IMR-90 (cell line): ENCODE results near the gene CD27.

ENCODE experiments used
- BHLHE40 ChIP-seq: fragments of 150-350 bp; IDR thresholded peaks from 2 replicates; pipeline ENCODE4 v1.6.1; 2016; ENCODE audit warnings: mild to moderate bottlenecking, low read depth, low read length
- CEBPB ChIP-seq: IDR thresholded peaks from 2 replicates; pipeline ENCODE4 v1.6.1; 2012; ENCODE audit warnings: low read depth, low read length, improper control_type of control experiment
- CHD1 ChIP-seq: IDR thresholded peaks from 2 replicates; pipeline ENCODE4 v1.6.1; 2012; ENCODE audit warnings: low read depth, low read length, improper control_type of control experiment
- CTCF ChIP-seq: conservative IDR thresholded peaks from 2 replicates; pipeline ENCODE4 v1.5.1; 2012; ENCODE audit warnings: mild to moderate bottlenecking, low read depth, low read length, improper control_type of control experiment
- ELK1 ChIP-seq: fragments of 150-350 bp; IDR thresholded peaks from 2 replicates; pipeline ENCODE4 v1.6.1; 2016; ENCODE audit warnings: low read depth, mild to moderate bottlenecking, low read length, moderate library complexity, borderline replicate concordance
- FOS ChIP-seq: fragments of 150-350 bp; IDR thresholded peaks from 2 replicates; pipeline ENCODE4 v1.6.1; 2016; ENCODE audit warnings: low read depth, low read length
- MAFK ChIP-seq: IDR thresholded peaks from 2 replicates; pipeline ENCODE4 v1.6.1; 2012; ENCODE audit warnings: low read depth, low read length, improper control_type of control experiment
- MXI1 ChIP-seq: IDR thresholded peaks from 2 replicates; pipeline ENCODE4 v1.6.1; 2012; ENCODE audit warnings: low read depth, mild to moderate bottlenecking, low read length, moderate library complexity, borderline replicate concordance
- POLR2A ChIP-seq: IDR thresholded peaks from 2 replicates; pipeline ENCODE4 v1.6.1; 2012; ENCODE audit warnings: mild to moderate bottlenecking, low read depth, low read length
- RCOR1 ChIP-seq: IDR thresholded peaks from 2 replicates; pipeline ENCODE4 v1.6.1; 2012; ENCODE audit warnings: mild to moderate bottlenecking, low read length, improper control_type of control experiment; ENCODE audit not compliant: insufficient replicate concordance
- RFX5 ChIP-seq: IDR thresholded peaks from 2 replicates; pipeline ENCODE4 v1.8.0; 2012; ENCODE audit warnings: low read depth, mild to moderate bottlenecking, low read length, moderate library complexity
- SMC3 ChIP-seq: fragments of 150-350 bp; IDR thresholded peaks from 2 replicates; pipeline ENCODE4 v1.6.1; 2016; ENCODE audit warnings: low read depth, mild to moderate bottlenecking, antibody characterized with exemption, low read length, moderate library complexity
- USF2 ChIP-seq: fragments of 150-350 bp; IDR thresholded peaks from 2 replicates; pipeline ENCODE4 v1.6.1; 2017; ENCODE audit warnings: mild to moderate bottlenecking, antibody characterized with exemption, low read length, low read depth

- TF ChIP-seq CTCF (no peak), POLR2A (no peak), RCOR1 (no peak), CHD1 (no peak), USF2 (no peak), FOS (no peak), MXI1 (no peak), SMC3 (no peak), RFX5 (no peak), CEBPB (no peak), MAFK (no peak), BHLHE40 (no peak), ELK1 (no peak)
Measured at GRCh38 chr12:6416596-6416995, 28.2 kb upstream of the CD27 start.
